ENCODE data around the gene AUNIP.

The AUNIP gene

GRCh38 chr1:25875856-25876692 is 16.8 kb upstream of the AUNIP start:
- no peak for DNase-seq (ENCODE audit: low read depth in 1 of 2, low spot score in 1 of 2)
- Histone ChIP-seq H3K27me3 (ENCODE audit: insufficient read depth, poor library complexity, severe bottlenecking) (no peaks in the 10 kb centered on the region), H3K4me3 (replicated peaks; ENCODE audit: insufficient read depth, low read length) (no peak overlapping the region; the same call in 1 of the 2 replicates), H3K27ac (replicated peaks) (no peak overlapping the region)
- TF ChIP-seq POLR2AphosphoS5 (IDR thresholded peaks at IDR 0.05; ENCODE audit: low read depth) (no peak), CTCF (IDR thresholded peaks at IDR 0.05; ENCODE audit: insufficient read depth, low read length) (no peak), REST (IDR thresholded peaks at IDR 0.05; ENCODE audit: insufficient replicate concordance, low read depth) (no peak), GABPA (IDR thresholded peaks at IDR 0.05; ENCODE audit: low read depth) (no peak), SPI1 (IDR thresholded peaks at IDR 0.05; ENCODE audit: borderline replicate concordance, low read depth) (no peak)

GRCh38 chr1:25875154-25875855 is 16.0 kb upstream of the AUNIP start, which contains the start of gene PAQR7:
Gene PAQR7 (minus strand): TSS chr1:25875708. CDS start chr1:25863839, 11,869 bp downstream.
- H3K27me3 ChIP-seq (ENCODE audit: insufficient read depth, poor library complexity, severe bottlenecking), result no peaks in the 10 kb centered on the region
- peak in 1 of 2 experiments; percentile 45 for DNase-seq (ENCODE audit: low read depth in 1 of 2, low spot score in 1 of 2)
- no peak within 1 kb of the TSS for H3K27ac ChIP-seq (replicated peaks)
- H3K4me3 ChIP-seq (replicated peaks; ENCODE audit: insufficient read depth, low read length), result peak within 1 kb of the TSS; percentile 21
- TF ChIP-seq POLR2AphosphoS5 (IDR thresholded peaks at IDR 0.05; ENCODE audit: low read depth), result no peak

GRCh38 chr1:25874635-25875153 is 15.4 kb upstream of the AUNIP start:
- Histone ChIP-seq H3K27ac (replicated peaks) (no peak overlapping the region), H3K27me3 (ENCODE audit: insufficient read depth, poor library complexity, severe bottlenecking) (no peaks in the 10 kb centered on the region), H3K4me3 (replicated peaks; ENCODE audit: insufficient read depth, low read length) (no peak overlapping the region; the same call in 1 of the 2 replicates)
- DNase-seq (ENCODE audit: low read depth in 1 of 2, low spot score in 1 of 2), result no peak
- TF ChIP-seq SPI1 (IDR thresholded peaks at IDR 0.05; ENCODE audit: borderline replicate concordance, low read depth) (no peak), CTCF (IDR thresholded peaks at IDR 0.05; ENCODE audit: insufficient read depth, low read length) (no peak), POLR2AphosphoS5 (IDR thresholded peaks at IDR 0.05; ENCODE audit: low read depth) (no peak), GABPA (IDR thresholded peaks at IDR 0.05; ENCODE audit: low read depth) (no peak), REST (IDR thresholded peaks at IDR 0.05; ENCODE audit: insufficient replicate concordance, low read depth) (no peak)

GRCh38 chr1:25874209-25874608 is 15.0 kb upstream of the AUNIP start:
- Histone ChIP-seq H3K4me3 (replicated peaks; ENCODE audit: insufficient read depth, low read length) (no peak overlapping the region), H3K27ac (replicated peaks) (no peak overlapping the region), H3K27me3 (ENCODE audit: insufficient read depth, poor library complexity, severe bottlenecking) (no peaks in the 10 kb centered on the region)
- TF ChIP-seq GABPA (IDR thresholded peaks at IDR 0.05; ENCODE audit: low read depth), result no peak
- no peak for TF ChIP-seq POLR2AphosphoS5 (IDR thresholded peaks at IDR 0.05; ENCODE audit: low read depth)
- no peak for TF ChIP-seq CTCF (IDR thresholded peaks at IDR 0.05; ENCODE audit: insufficient read depth, low read length)
- no peak for TF ChIP-seq REST (IDR thresholded peaks at IDR 0.05; ENCODE audit: insufficient replicate concordance, low read depth)
- no peak for TF ChIP-seq SPI1 (IDR thresholded peaks at IDR 0.05; ENCODE audit: borderline replicate concordance, low read depth)
- DNase-seq (ENCODE audit: low read depth in 1 of 2, low spot score in 1 of 2), result no peak
